HG03175 (cell line): Measurements from ENCODE around the gene CFAP221.
"Not testable (repeated sequence)": the region's sequence is repeated elsewhere in the genome, so short reads cannot be mapped to it uniquely, and the experiment has no call there.

Experiments
- ATAC-seq: cut with Tn5 transposase; IDR thresholded peaks from one replicate; pipeline ENCODE4 v1.9.1; 2021; ENCODE audit warnings: mild to moderate bottlenecking, moderate library complexity; ENCODE audit not compliant: unreplicated experiment

Gene CFAP221

DNA sequence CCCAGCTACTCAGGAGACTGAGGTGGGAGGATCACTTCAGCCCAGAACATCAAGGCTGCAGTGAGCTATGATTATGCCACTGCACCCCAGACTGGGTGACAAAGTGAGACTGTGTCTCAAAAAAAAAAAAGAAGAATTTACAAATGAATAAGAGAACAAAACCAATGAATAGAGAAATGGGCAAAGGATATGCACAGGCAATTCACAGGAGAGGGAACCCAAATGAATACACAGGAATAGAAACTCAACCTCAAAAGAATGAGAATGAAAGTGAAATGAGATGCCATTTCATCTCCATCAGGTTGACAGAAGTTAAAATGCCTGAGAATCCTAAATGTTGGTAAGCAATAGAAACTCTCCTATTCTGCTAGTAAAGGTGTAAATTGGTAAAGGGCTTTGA lies 40.2 kb downstream of the CFAP221 start:
- ATAC-seq, result no peak

DNA sequence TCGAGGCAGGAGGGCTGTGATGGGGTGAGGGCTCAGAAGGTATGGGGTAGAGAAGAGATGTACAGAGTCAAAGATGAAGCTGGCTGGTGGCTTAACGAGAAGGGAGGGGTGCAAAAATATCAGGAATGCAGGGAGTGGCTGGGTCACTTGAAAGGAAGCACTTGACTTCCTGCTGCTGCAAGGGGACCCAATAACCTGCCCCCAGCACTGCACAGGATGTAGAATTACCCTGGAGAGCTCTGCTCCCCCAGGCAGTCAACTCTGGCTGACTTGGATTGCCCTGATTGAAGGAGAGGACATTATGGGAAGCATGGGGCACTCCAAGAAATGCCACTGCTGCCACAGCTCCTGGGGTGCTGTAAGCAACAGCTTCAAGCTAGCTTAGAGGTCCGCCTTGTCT lies 41.8 kb downstream of the CFAP221 start:
- ATAC-seq, result no peak

DNA sequence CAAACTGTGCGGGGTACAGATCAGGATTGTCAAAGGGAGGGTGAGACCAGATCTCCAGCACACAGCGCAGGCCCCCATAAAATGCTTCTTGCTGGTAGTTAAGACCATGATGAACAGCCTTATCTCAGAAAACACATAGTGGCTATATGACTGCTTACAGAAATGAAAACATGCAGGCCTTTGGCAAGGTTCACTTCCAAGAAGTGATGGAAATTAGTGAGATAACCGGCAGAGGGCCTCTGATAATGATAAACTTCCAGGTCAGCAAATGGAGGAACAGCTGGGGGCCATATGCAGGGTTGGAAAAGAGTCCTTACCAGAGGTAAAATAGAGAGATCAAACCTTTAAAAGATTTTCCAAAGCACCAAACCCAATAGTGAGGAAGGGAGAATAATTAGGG lies 46.6 kb downstream of the CFAP221 start:
- ATAC-seq, result no peak

DNA sequence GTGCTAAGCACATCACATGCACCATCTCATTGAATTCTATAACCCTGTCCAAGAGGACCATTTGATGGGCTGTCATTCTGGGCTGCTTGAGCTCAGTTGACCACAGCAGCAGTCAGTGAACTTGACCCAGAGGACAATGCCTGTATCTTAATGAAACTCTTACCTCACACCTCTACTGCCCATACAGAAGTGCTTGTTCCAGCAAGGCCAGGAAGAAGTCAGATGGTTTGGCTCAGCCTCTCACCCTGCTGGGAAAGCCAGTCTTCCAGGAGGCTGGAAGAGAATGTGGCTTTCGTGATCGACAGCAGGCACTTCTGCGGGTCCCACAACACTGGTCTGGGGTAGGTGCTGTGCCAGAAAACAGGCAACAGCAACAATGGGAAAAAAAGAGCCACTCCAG lies 47.3 kb downstream of the CFAP221 start:
- ATAC-seq, result no peak

DNA sequence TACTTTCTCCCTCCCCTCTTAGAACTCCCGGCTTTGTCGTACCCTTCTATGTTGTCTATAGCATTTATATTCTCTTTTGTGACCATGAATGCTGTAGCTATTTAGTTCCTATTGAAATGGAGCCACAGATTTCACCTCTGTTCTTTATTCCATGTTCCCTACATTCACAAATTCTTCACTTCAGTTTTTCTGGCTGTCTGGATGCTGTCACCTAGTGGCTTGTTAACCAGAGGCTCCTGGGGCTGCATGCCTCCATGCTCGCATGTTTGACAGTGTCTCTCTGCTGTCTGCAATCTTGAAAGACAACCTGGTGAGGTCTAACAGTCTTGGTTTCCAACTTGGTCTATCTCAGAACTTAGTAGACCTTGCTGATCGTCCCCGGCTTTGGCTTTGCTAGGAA lies 48.2 kb downstream of the CFAP221 start:
- ATAC-seq, result no peak

DNA sequence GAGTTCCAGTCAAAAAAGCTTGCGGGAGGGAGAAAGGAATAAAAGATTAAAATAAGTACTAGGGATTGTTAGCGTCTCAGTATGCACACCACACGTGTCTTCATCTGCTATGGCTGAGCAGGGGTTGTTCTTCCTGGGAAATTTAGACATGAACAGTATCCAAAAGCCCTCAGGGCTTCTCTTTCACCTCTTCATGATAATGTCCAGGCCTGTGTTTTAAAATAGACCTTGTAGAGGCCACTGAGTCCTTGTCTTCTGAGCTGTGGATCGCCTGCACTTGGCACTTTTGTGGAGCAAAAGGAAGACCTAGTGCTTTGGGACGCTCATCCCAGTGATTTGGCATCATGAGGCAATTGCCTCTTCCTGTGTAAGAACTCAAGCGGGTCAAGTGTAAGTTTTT lies 52.4 kb downstream of the CFAP221 start:
- no peak for ATAC-seq

DNA sequence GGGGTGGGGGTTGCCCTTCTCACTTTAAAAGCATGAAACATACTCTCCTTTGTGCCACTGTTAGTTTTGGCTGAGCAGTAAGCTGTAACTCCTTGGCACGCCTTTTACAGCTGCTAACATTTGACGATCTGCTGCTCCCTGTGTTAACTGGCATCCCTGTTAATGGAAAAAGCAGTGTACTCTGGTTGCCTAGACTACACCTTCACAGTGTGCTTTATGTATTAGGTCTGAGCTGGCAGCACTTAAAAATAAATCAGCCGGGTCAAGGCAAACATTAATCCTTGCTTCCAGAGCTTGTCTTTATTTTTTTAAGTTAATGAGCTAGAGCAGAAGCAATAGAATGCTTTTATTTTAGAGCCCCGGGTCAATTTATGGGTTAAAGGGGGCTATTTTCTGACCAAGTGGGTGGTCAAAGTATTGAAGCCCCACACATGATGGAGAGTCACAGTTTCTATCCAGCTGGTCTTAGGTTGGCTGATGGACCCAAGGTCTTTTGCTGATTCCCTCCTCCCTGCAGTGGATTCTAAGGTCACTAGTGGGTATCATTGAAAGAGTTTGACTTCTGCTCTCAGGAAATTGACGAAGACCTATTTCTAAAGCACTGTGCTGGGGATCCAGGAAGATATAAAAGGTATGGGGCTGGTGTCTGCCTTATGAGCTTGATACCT lies 54.5 kb downstream of the CFAP221 start:
- no peak for ATAC-seq

DNA sequence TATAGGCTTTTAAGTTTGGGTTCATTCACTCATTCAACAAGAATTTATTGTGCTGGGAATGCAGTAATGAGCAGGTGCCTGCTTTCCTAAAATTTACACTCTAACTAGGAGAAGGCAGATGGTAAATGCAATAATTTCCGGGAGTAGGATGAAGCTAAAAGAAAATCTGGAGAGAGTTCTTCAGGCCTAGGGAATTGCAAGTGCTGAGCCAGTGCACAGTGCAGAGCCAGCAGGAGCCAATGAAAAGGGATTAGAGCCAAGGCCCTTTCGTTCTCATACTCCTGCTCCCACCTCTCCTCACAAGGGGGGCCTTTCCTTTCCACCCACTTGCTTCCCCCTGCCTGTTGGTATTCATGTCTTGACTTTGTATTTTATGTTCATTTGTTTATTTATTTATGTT lies 55.1 kb downstream of the CFAP221 start:
- no peak for ATAC-seq

DNA sequence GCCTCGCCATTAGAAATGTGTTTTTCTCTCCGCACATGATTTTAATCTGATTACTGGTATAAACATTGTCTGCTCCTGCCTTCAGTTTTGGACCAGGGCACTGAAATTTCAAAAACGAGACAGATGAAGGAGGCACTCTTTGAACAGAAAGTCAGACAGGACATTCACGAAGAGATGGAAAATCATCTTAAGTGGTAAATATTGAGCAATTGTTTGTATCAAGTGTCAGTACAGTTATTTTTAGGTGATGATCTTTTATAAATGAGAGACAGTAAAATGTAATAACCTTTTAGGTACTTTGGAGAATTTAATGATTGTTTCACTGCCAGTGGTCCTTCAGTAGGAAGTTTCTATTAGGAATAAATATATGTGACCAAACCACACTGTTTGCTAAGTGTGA lies 60.8 kb downstream of the CFAP221 start:
- no peak for ATAC-seq

DNA sequence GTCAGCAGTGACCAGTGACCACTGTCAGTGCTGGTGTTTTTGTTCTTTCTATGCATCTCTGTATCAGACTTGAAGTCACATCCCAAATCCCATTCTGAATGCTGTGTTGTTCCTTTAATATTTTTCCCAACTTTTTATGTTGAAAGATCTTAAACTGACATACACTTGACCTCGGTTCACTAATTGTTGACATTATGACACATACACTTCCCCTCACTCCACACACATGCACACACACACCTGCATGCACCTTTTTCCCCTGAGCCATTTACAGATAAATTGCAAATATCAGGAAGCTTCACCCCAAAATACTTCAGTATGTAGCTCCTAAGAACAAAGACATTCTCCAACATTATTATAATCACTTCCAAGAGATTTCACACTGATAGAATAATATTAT lies 62.4 kb downstream of the CFAP221 start:
- no peak for ATAC-seq

DNA sequence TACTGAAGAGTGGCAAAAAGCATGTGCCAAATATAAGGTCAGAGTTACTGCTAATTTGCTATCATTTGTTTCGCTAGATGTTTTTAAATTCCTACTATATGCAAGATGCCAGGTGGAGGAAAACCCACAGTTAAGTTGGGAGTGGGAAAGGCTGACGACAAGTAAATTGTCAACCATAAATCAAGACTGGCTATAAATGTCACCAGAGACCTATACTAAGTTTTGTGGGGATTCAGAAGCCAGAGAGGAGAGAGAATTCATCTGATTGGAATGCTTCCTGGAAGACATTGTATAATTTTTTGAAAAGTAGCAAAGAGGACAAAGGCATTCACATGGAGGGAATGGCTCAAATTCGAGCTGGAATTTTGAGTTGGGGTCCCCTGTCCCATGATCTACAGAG lies 64.3 kb downstream of the CFAP221 start:
- ATAC-seq, result no peak

DNA sequence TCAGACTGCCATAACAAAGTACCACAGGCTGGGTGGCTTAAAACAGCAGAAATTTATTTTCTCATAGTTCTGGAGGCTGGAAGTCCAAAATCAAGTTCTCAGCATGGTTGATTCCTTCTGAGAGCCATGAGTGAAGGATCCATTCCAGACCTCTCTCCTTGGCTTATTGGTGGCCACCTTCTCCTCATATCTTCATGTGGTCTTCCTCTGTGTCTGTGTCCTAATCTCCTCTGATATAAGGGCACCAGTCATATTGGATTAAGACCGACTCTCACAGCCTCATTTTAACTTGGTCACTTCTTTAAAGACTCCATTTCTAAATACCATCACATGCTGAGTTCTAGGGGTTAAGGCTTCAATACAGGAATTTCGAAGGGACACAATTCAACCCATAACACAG lies 65.1 kb downstream of the CFAP221 start:
- no peak for ATAC-seq

DNA sequence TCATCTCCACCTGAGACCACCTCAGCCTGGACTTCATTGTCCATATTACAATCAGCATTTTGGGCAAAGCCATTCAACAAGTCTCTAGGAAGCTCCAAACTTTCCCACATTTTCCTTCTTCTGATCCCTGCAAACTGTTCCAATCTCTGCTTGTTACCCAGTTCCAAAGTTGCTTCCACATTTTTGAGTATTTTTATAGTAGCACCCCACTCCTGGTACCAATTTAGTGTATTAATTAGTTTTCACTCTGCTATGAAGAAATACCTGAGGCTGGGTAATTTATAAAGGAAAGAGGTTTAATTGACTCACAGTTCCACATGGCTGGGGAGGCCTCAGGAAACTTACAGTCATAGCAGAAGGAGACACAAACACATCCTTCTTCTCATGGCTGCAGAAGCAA lies 69.9 kb downstream of the CFAP221 start:
- not testable (repeated sequence) for ATAC-seq

DNA sequence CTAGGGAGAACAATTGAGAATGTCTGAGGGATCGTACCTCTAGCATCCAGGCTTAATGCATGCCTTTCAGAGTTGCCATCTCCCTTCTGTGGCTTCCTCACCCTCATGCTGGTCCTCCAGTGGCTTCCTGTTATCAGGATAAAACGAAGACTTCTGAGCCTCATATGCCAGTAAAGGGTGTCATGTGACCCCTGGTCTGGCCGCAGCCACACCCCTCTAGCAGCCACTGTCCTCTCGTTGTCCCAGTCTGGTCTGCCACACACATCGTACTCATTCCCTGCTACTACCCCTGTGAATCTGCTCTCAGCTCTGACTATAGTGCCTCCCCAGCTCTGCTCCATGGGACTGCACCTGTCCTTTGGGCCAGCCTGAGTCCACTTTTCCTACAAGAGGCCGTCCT lies 72.2 kb downstream of the CFAP221 start:
- ATAC-seq, result no peak

DNA sequence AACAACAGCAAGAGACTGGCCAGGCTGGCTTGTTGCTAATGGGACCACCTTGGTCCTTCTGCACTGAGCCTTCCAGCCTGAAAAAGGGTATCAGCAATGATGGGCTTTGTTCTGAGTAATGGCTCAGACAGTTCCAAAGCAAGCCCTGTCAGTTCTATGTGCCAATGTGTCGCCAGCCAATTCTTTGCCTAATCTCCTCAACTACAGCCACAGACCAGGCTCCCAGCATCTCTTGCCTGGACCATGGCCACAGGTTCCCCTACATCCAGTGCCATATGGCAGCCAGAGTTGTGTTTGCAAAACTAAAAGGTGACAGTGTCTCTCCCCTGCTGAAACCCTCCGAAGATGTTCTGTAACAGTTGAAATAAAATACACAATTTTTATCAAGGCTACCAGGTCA lies 73.2 kb downstream of the CFAP221 start:
- ATAC-seq, result no peak

DNA sequence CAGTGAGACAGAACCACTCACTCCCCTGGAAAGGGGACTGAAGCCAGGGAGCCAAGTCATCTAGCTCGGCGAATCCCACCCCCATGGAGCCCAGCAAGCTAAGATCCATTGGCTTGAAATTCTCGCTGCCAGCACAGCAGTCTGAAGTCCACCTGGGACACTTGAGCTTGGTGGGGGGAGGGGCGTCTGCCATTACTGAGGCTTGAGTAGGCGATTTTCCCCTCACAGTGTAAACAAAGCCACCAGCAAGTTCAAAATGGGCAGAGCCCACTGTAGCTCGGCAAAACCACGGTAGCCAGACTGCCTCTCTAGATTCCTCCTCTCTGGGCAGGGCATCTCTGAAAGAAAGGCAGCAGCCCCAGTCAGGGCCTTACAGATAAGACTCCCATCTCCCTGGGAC lies 74.5 kb downstream of the CFAP221 start:
- ATAC-seq, result not testable (repeated sequence)

DNA sequence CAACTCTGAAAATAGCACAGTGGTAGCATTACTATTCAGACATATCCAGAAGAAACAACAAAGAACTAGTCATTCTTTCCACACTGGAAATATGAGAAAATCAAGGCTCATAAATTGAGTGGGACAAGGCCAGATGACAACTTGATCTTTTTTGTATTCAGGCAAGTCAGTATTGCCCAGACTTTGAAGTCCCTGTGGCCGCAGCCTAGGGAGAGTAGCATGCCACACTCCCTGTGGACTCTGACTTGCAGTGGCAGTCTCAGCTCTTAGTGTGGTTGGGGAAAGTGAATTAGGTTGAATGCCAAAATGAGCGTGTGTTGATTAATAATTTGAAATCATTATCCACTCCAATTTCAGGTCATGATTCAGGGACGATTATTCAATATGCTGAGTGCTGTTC lies 81.0 kb downstream of the CFAP221 start:
- no peak for ATAC-seq

DNA sequence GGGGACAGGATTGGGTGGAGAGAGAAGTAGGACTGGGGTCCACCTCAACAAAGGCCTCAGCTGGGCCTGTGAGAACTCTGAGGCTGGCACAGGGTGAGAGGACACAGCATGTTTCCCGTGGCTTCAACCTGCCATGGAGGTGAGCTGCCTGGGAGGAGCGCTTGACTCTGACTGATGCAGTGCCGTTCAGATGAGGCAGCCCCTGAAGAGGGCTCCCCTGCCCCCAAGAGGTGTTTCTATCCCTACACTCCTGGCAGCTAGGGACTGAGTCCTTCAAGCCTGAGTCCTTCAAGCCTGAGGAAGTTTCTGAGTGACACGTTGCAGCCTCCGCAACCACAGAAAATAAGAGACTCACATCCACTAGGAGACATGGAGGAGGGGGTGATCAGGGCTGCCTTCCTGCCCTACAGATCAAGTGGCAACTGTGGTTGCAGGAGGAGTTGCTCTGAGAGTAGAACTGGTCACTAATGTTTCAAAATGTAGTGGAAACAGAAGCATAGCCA lies 85.1 kb downstream of the CFAP221 start:
- no peak for ATAC-seq

DNA sequence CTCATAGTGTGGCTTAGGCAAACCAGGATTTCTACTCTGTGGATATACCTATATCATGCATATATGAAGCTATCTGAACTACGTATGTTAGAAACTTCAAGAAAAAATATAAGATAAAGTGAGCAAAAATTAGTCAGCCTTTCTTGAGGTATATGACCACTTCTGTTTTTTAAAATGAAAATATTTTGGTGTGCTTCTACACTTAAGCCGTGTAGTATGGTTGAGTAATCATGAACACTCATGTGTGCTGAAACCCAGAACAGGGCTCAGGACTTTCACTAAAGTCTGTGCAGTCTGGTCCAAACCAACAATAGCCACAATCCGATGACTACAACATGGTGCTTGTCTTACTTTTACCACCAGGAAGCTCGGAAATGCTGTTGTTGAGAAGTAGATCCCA lies 85.9 kb downstream of the CFAP221 start:
- ATAC-seq, result no peak

DNA sequence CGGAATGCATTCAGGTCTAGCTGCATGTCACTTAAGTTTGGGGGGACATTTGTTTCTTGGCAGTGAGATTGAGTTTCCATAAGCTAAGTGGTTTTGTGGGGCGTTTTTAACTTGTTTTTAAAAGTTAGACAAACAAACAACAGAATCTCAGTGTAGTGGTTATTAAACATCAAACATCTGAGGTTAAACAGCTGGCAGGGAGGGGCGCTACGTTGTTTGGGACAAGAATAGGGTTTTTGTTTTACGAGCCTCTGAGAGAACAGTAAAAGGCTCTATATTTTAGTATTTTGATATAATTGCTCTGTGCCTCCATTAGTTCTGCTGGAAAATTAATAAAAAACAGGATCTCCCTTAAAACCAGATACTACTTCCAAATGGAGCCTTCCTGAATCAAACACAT lies 93.1 kb downstream of the CFAP221 start:
- ATAC-seq, result no peak

DNA sequence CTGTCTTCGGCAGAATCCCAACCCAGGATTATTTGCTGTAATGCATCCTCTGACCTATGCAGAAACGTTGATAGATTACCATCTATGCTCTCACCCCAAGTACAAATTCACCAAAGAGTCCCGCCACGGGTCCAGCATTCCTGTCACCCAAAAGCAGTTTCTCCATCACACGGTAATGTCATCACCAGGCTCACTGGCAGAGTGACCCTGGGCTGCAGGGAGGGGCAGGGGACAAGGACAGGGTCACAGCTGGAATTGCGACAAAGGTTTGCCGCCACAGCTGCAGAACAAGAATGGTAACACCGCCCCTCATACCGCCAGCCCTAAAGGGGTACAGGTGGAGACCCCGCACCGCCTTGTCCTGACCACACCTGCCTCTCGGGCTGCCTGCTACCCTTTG lies 94.0 kb downstream of the CFAP221 start:
- no peak for ATAC-seq

DNA sequence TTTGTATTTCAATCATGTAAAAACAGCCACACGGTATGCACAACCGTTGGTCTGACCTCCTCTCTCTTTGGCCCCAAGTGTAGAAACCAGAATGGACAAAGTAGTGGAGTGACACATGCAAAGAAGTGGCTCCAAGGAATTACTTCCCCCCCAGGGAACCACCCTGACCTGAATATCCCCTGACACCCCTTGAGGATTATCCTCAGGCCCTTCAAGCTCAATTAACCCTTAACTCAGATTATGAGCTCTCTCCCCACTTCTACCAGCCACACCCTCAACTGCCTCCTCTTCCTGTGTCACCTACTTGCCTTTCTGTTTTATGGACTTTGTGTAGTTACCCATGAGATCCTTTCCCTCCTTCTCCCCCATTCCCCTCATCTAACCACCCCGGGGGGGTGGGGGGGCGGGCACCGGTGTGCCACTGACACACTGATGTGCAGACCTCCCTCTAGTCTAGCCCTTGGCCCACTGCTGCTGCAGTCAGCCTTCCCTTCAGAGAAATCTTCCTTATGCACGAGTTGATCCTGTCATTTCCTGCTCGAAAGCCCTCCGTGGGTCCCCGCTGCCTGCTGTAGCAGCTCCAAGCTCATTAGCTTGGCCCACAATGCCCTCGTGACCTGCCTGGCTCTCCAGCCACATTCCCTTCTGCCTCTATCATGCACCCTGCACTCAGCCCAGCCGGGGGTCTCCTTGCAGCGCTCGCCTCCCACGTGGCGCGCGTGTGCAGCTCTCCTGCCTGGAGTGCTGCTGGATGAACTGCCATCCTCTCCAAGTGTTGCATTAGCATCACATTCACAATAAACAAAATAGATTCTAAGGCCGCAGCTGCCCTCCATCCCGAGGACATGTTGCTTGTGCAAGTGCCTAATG lies 94.7 kb downstream of the CFAP221 start:
- ATAC-seq, result no peak
